ENCODE data around the gene CNTN5.

Gene CNTN5

GRCh38 chr11:99197477-99197876 lies 176.7 kb downstream of the CNTN5 start:
- no peak for DNase-seq (ENCODE audit: extremely low read depth, low read depth)
- no peak for TF ChIP-seq CTCF (IDR thresholded peaks at IDR 0.05; ENCODE audit: low read depth, low read length)

GRCh38 chr11:99198215-99198614 lies 177.5 kb downstream of the CNTN5 start:
- DNase-seq (ENCODE audit: extremely low read depth, low read depth) = no peak
- no peak for TF ChIP-seq CTCF (IDR thresholded peaks at IDR 0.05; ENCODE audit: low read depth, low read length)

- no peak for TF ChIP-seq CTCF (IDR thresholded peaks at IDR 0.05; ENCODE audit: low read depth, low read length)
- no peak for DNase-seq (ENCODE audit: extremely low read depth, low read depth)
Observed at GRCh38 chr11:99199341-99199740, 178.6 kb downstream of the CNTN5 start.

- TF ChIP-seq CTCF (IDR thresholded peaks at IDR 0.05; ENCODE audit: low read depth, low read length) = no peak
Observed at GRCh38 chr11:99200720-99201119, 180.0 kb downstream of the CNTN5 start.

GRCh38 chr11:99208813-99209212 lies 188.1 kb downstream of the CNTN5 start:
- no peak for TF ChIP-seq CTCF (IDR thresholded peaks at IDR 0.05; ENCODE audit: low read depth, low read length)
- no peak for DNase-seq (ENCODE audit: extremely low read depth, low read depth)

More at GRCh38 chr11:99200720-99201119, 180.0 kb downstream of the CNTN5 start:
- no peak for DNase-seq (ENCODE audit: extremely low read depth, low read depth)

- TF ChIP-seq CTCF (IDR thresholded peaks at IDR 0.05; ENCODE audit: low read depth, low read length) = no peak
- no peak for DNase-seq (ENCODE audit: extremely low read depth, low read depth)
Observed at GRCh38 chr11:99229544-99229943, 208.8 kb downstream of the CNTN5 start.

- no peak for TF ChIP-seq CTCF (IDR thresholded peaks at IDR 0.05; ENCODE audit: low read depth, low read length)
- no peak for DNase-seq (ENCODE audit: extremely low read depth, low read depth)
Observed at GRCh38 chr11:99234534-99234933, 213.8 kb downstream of the CNTN5 start.
